ENCODE results near the gene CDKN1B. TPM values are rescaled to one million over a fixed set of nuclear protein-coding genes. Genes with fewer than 3 reads are reported as not detected.
A peak's percentile ranks its signal among the peaks of the same experiment; 100 is the strongest.

CDKN1B gene
- total RNA-seq, 1 donor from 2014 or later = 78.9 TPM

- H3K27ac Mint-ChIP-seq (ENCODE audit: unreplicated experiment) = no peak overlapping the region
- no peaks in the 10 kb centered on the region for H3K9me3 Mint-ChIP-seq (ENCODE audit: unreplicated experiment)
- H3K27me3 Mint-ChIP-seq (ENCODE audit: unreplicated experiment) = no peaks in the 10 kb centered on the region
- no peak for DNase-seq (ENCODE audit: extremely low spot score, unreplicated experiment)
- H3K4me3 Mint-ChIP-seq (ENCODE audit: unreplicated experiment) = no peak overlapping the region
- H3K36me3 Mint-ChIP-seq (ENCODE audit: unreplicated experiment) = no peaks in the 10 kb centered on the region
- no peak for TF ChIP-seq CTCF (IDR thresholded peaks at IDR 0.05)
- H3K4me1 Mint-ChIP-seq (ENCODE audit: unreplicated experiment) = peaks cover 5% of the 10 kb centered on the region
These were observed 25.6 kb upstream of the CDKN1B start for GRCh38 chr12:12691549-12691948.

- H3K27me3 Mint-ChIP-seq (ENCODE audit: unreplicated experiment) = no peaks in the 10 kb centered on the region
- no peaks in the 10 kb centered on the region for H3K36me3 Mint-ChIP-seq (ENCODE audit: unreplicated experiment)
- H3K9me3 Mint-ChIP-seq (ENCODE audit: unreplicated experiment) = no peaks in the 10 kb centered on the region
- H3K4me1 Mint-ChIP-seq (ENCODE audit: unreplicated experiment) = peaks cover 16% of the 10 kb centered on the region
- H3K4me3 Mint-ChIP-seq (ENCODE audit: unreplicated experiment) = no peak overlapping the region
- TF ChIP-seq CTCF (IDR thresholded peaks at IDR 0.05) = no peak
- DNase-seq (ENCODE audit: extremely low spot score, unreplicated experiment) = no peak
- no peak overlapping the region for H3K27ac Mint-ChIP-seq (ENCODE audit: unreplicated experiment)
These were observed 24.0 kb upstream of the CDKN1B start for GRCh38 chr12:12693111-12693671.

- Mint-ChIP-seq H3K4me1 (ENCODE audit: unreplicated experiment) (peaks cover 22% of the 10 kb centered on the region), H3K4me3 (ENCODE audit: unreplicated experiment) (peak overlapping the region; percentile 89), H3K27me3 (ENCODE audit: unreplicated experiment) (no peaks in the 10 kb centered on the region), H3K9me3 (ENCODE audit: unreplicated experiment) (no peaks in the 10 kb centered on the region), H3K27ac (ENCODE audit: unreplicated experiment) (peak overlapping the region; percentile 100), H3K36me3 (ENCODE audit: unreplicated experiment) (no peaks in the 10 kb centered on the region)
- peak; percentile 95 for DNase-seq (ENCODE audit: extremely low spot score, unreplicated experiment)
- no peak for TF ChIP-seq CTCF (IDR thresholded peaks at IDR 0.05)
These were observed 20.4 kb upstream of the CDKN1B start for GRCh38 chr12:12696562-12697383.

GRCh38 chr12:12699345-12699744 is 17.8 kb upstream of the CDKN1B start:
- no peak overlapping the region for H3K4me3 Mint-ChIP-seq (ENCODE audit: unreplicated experiment)
- H3K27ac Mint-ChIP-seq (ENCODE audit: unreplicated experiment) = no peak overlapping the region
- H3K4me1 Mint-ChIP-seq (ENCODE audit: unreplicated experiment) = peaks cover 30% of the 10 kb centered on the region
- no peaks in the 10 kb centered on the region for H3K9me3 Mint-ChIP-seq (ENCODE audit: unreplicated experiment)
- DNase-seq (ENCODE audit: extremely low spot score, unreplicated experiment) = no peak
- H3K27me3 Mint-ChIP-seq (ENCODE audit: unreplicated experiment) = no peaks in the 10 kb centered on the region
- TF ChIP-seq CTCF (IDR thresholded peaks at IDR 0.05) = no peak
- no peaks in the 10 kb centered on the region for H3K36me3 Mint-ChIP-seq (ENCODE audit: unreplicated experiment)

GRCh38 chr12:12700254-12700653 is 16.9 kb upstream of the CDKN1B start:
- Mint-ChIP-seq H3K9me3 (ENCODE audit: unreplicated experiment) (no peaks in the 10 kb centered on the region), H3K27ac (ENCODE audit: unreplicated experiment) (no peak overlapping the region), H3K4me1 (ENCODE audit: unreplicated experiment) (peaks cover 37% of the 10 kb centered on the region), H3K36me3 (ENCODE audit: unreplicated experiment) (no peaks in the 10 kb centered on the region), H3K4me3 (ENCODE audit: unreplicated experiment) (no peak overlapping the region), H3K27me3 (ENCODE audit: unreplicated experiment) (no peaks in the 10 kb centered on the region)
- DNase-seq (ENCODE audit: extremely low spot score, unreplicated experiment) = no peak
- no peak for TF ChIP-seq CTCF (IDR thresholded peaks at IDR 0.05)
